RPMI8226 (cell line): ENCODE results near the gene NR4A2.
"Not testable (repeated sequence)": the region's sequence is repeated elsewhere in the genome, so short reads cannot be mapped to it uniquely, and the experiment has no call there.

Source experiments
- DNase-seq: peaks from one replicate; pipeline ENCODE4 v3.0.0-alpha.2; 2015

NR4A2 gene

GRCh38 chr2:156320486-156321098 is 11.9 kb downstream of the NR4A2 start:
- no peak for DNase-seq

GRCh38 chr2:156319811-156320485 is 12.6 kb downstream of the NR4A2 start:
- no peak for DNase-seq

GRCh38 chr2:156317631-156318030 is 14.9 kb downstream of the NR4A2 start:
- DNase-seq = no peak

- DNase-seq = no peak
Observed at GRCh38 chr2:156311976-156312375, 20.5 kb downstream of the NR4A2 start.

- no peak for DNase-seq
Observed at GRCh38 chr2:156310773-156311172, 21.7 kb downstream of the NR4A2 start.

- DNase-seq = no peak
Observed at GRCh38 chr2:156309917-156310316, 22.6 kb downstream of the NR4A2 start.

GRCh38 chr2:156309167-156309566 is 23.4 kb downstream of the NR4A2 start:
- no peak for DNase-seq

GRCh38 chr2:156306821-156307220 is 25.7 kb downstream of the NR4A2 start:
- no peak for DNase-seq

GRCh38 chr2:156305121-156305520 is 27.4 kb downstream of the NR4A2 start:
- DNase-seq = no peak

- no peak for DNase-seq
Observed at GRCh38 chr2:156300337-156300736, 32.2 kb downstream of the NR4A2 start.

- DNase-seq = no peak
Observed at GRCh38 chr2:156294945-156295580, 37.5 kb downstream of the NR4A2 start.

GRCh38 chr2:156293382-156293781 is 39.1 kb downstream of the NR4A2 start:
- DNase-seq = not testable (repeated sequence)

- DNase-seq = no peak
Observed at GRCh38 chr2:156279446-156280150, 52.9 kb downstream of the NR4A2 start.
